ENCODE measurements around the gene SLC39A13.

The SLC39A13 gene

DNA sequence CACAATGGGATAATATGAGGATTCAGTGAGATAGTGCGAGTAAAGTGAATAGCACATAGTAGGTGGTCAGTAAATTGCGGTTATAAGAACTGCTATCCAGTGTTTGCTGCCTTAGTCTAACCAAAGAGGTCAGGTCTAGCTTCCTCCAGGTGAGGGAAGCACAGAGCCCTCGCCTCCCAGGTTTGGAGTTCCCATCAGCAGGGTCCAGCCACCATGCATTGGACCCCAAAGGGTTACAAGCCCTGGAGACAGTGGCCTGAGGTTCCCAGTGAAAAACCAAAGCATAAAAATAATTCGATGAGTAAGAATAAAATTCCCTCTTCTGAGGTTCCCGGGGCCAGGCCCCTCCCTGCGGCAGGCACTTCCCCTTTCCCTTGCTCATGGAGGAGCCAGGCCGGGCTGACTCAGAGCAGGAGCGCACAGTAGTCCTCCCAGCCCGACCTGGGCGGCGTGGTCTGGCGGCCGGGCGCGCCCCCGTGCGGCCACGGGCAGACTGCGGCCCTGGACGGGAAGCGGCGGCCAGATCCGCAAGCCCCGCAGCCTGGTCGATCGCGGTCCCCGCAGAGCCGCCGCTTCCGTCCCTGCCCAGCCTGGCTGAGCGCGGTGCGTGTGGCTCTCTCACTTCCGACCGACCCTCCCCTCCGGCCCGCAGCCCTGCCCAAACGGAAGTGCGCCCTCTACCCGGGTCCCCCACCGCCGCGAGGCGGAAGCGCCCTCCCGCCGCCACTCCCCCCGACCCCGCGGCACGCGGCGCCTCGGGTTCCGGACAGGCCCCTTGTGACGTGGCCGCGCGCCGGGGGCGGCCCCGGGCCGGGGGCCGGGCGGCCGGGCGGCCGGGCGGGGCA, at the start of gene SLC39A13:
TSS of gene SLC39A13 (plus strand) at position 845 of the 845 bp plus-strand sequence. CDS start 1,505 bp downstream, outside the sequence.
- DNase-seq: peak; percentile 98

GRCh38 chr11:47358731-47359051, 49.7 kb upstream of the SLC39A13 start:
- no peak for DNase-seq

- DNase-seq: no peak
Observed at GRCh38 chr11:47359162-47359561, 49.2 kb upstream of the SLC39A13 start.

GRCh38 chr11:47359586-47359985, 48.8 kb upstream of the SLC39A13 start:
- DNase-seq: no peak

- DNase-seq: no peak
Observed at GRCh38 chr11:47360341-47360740, 48.0 kb upstream of the SLC39A13 start.

- DNase-seq: no peak
Observed at GRCh38 chr11:47361419-47361818, 47.0 kb upstream of the SLC39A13 start.

GRCh38 chr11:47366020-47366490, 42.3 kb upstream of the SLC39A13 start:
- DNase-seq: no peak

DNA sequence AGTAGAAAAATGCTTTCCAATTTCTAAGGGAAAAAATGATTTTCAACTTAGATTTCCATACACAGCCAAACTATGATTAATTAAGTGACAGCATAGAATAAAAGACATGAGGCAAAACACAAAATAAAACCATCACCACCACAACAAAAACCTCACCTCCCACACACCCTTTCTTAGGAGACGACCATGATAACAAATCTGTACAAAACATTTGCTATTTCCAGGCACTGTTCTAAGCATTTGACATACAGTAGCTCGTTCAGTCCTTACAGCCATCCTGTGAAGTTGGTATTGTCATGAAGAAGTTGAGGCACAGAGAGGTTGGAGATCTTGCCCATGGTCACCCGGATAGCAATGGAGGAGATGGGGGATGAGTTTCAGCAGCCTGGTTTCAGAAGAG, 38.7 kb upstream of the SLC39A13 start:
- no peak for DNase-seq

DNA sequence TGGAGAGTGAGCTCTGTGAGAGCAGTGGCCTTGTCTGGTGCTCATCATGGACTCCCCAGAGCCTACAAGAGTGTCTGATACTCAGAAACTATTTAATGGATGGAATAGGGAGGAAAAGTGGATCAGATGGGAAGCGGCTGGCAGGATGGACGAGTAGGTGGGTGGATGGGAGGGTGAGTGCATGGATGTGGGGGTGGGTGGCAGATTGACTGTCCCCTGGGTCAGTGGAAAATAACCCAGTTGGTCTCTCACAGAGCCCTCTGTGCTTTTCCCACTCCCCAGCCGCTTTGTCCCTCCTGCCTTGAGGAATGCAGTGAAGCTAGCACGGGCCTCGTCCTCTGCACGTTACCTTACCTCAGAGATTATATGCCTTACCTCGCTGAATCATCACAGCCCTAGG, 36.0 kb upstream of the SLC39A13 start:
- DNase-seq: no peak

DNA sequence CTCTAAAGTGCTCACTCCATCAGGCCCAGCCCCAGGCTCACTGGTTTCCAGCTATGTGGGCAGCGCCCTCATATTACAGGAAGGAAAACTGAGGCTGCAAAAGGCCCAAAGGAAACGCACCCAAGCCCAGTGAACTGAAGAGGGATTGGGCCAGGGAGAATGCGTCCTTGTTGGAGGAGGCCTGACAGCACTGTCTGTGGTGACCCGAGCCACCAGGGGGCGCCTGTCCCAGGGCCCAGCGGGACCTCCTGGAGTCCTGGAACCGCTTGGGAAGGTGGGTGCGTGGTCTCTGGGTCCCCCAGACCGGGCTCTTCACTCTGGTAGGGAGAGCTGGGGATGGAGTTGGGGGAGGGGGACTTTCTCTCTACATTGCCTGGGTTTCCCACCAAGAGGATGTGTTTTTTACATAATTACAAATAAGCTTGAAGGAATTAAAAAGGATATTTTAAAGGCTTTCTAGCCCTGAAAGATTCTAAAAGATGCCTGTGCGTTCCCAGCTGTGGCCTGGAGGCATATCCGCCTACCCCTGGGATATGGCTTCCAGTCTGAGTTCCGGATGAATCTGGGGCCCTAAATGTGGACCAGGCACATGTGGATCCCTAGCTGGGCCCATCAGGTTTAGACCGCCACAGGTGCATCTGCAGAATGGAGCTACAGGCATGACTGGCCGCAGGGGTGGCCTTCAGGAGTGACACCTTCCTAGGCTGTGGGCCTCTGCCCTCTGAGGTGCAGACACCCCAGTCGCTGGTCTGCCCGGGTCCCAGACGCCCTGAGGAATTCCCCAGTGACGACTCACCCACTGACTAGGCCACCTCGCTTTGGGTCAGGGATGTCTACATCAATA, 34.3 kb upstream of the SLC39A13 start:
- peak; percentile 80 for DNase-seq

DNA sequence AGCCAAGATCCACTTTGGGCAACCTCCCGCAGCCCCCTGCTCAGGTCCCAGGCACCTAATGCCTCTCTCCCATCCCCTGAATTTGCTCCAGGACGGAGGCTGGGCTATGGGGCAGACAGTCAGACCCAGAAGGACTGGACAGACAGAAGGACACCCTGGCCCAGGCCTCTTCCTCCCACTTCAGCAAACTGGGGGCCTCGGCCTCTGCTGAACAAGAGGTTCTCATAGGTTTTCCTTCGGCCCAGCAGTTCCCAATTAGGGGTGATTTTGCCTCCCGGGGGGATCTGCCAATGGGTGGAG, 33.7 kb upstream of the SLC39A13 start:
- DNase-seq: no peak

- no peak for DNase-seq
Observed at GRCh38 chr11:47375020-47375419, 33.4 kb upstream of the SLC39A13 start.

DNA sequence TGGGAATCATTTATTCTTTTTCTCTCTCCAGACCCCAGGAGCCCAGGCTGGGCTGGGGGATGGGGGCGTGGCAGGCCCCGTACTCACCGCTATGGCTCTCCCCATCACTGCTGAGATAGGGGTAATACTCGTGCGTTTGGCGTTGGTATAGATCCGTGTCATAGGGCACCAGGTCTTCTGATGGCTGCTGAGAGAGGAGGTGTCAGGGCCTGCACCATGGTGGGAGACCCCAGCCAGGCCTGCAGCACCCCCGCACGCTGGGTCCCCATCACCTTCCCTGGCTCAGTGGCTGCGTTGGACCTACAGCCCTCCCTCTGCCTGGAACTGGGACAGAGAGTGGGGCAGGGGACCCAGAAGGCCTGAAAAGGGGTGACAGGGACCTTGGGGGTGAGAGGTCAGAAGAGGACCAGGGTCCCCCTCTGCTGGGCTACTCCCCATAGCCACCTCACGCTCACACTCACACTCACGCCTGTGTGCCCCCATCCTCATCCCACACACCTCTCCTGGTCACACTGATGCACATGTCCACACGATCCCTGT, 32.8 kb upstream of the SLC39A13 start:
- DNase-seq: no peak

DNA sequence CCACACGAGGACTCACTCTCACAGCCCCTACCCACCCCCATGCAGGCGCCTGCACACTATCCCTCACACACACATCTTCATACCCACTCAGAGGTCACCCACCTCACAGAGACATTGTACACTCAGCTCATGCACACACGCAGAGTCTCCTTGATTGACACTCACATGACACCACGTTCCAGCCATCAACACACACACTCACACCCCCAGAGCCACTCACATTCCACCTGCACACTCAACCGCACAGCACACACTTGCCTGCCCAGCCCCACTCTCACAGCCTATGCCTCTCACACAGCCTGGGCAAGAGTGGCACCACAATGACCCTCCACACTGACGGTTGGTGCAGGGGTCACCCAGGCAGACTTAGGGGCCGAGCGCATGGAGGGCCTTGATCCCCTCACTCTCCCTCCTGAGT, 32.3 kb upstream of the SLC39A13 start:
- no peak for DNase-seq

DNA sequence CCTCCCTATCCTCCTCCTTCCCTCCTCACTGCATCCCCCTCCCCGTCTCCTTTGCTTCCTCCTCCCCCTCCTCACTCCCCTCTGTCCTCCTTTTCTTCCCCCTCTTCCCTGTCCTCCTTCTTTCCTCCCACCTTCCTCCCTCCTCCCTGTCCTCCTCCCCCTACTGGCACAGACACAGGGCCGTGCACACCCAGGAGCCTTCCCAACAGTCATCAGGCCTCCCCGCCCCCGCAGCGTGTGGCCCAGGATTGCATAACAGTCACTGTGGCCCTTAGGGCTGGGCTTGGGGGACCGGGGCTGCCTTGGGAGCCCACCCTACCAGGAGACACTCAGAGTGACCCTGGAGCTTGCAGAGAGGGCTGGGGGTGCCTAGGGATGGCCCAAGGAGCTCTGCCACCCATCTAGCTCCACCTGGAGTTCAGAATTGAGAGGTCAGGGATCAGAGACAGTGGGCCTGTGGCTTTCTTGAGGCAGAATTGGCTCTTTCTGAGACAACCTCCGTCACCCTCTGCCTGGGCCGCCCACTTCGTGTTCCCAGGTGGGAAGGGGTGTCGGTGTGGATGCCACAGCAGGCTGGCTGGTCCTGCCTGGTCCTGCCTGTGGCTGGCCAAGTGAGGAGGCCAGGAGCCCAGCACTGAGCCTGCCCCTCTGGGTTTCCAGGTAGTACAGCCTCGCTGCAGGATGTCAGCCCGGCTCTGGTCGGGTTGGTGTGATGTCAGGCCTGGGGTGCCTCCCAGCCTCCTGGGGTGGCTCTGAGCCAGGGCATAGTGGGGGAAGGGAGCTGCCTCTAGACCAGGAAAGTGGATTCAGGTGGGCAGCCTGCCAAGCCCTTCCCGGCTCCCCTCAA, 31.6 kb upstream of the SLC39A13 start:
- no peak for DNase-seq

- no peak for DNase-seq
Observed at GRCh38 chr11:47377571-47378009, 30.8 kb upstream of the SLC39A13 start.

DNA sequence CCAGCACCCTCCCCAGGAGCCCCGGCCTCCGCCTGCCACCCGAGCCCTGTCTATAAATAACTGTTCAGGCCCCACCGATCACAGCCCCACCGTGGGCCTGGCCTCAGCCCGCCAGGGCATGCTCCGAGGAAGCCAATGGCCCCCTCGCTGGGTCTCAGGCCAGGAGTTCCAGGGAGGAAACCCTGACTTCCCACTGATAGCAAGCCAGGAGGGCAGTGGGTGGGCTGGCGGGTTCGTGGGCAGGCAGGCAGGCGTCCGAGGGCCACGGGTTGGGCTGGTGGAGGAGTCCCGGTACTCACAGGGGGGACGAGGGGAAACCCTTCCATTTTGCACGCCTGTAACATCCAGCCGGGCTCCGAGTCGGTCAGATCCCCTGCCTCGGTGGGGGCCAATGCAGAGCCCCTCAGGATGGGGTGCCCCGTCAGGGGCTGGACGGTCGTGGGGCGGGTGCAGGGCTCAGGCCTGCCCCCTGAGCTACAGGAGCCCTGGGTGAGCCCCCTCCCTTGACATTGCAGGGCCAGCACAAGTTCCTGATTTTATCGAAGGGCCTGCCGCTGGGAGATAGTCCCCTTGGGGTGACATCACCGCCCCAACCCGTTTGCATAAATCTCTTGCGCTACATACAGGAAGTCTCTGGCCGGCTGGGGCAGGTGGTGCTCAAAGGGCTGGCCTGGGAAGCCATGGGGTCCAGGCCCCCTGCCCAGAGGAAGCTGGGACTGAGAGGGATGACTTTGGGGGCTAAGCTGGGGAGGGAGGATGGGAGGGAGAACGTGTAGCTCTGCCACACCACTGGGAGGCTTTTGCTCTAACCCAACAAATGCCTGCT, 30.2 kb upstream of the SLC39A13 start, which contains the start of gene SPI1:
TSS of gene SPI1 (minus strand) at position 538 of the 826 bp plus-strand sequence. CDS start at position 344, 194 bp downstream.
- DNase-seq: no peak

DNA sequence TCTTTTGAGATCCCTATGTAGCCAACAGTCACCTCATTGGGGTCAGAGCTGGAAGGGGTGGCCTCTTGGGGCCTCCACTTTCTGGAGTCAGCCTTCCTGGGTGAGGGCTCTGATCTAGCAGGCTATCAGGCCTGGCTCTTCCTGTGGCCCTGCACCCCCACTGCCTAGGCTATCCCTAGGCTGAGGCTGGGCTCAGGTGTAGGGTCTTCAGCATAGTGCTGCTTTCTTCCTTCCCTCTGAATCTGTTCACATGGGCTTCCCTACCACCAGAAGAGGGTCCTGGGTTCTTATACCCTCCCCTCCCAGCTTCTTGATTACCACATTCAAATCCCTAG, 29.6 kb upstream of the SLC39A13 start:
- DNase-seq: no peak

- DNase-seq: no peak
Observed at GRCh38 chr11:47379317-47379716, 29.1 kb upstream of the SLC39A13 start.

- DNase-seq: no peak
Observed at GRCh38 chr11:47380078-47380477, 28.3 kb upstream of the SLC39A13 start.

GRCh38 chr11:47383071-47383470, 25.3 kb upstream of the SLC39A13 start:
- DNase-seq: no peak

- no peak for DNase-seq
Observed at GRCh38 chr11:47384498-47384897, 23.9 kb upstream of the SLC39A13 start.
